ENCODE results near the gene PTPRT. TPM values are rescaled to one million over a fixed set of nuclear protein-coding genes. Genes with fewer than 3 reads are reported as not detected.

Gene PTPRT
- total RNA-seq = 1 to 10 TPM in 1 of 4 donors, under 1 TPM in 3; 0.57 to 2.0 (median 0.83) TPM

DNA sequence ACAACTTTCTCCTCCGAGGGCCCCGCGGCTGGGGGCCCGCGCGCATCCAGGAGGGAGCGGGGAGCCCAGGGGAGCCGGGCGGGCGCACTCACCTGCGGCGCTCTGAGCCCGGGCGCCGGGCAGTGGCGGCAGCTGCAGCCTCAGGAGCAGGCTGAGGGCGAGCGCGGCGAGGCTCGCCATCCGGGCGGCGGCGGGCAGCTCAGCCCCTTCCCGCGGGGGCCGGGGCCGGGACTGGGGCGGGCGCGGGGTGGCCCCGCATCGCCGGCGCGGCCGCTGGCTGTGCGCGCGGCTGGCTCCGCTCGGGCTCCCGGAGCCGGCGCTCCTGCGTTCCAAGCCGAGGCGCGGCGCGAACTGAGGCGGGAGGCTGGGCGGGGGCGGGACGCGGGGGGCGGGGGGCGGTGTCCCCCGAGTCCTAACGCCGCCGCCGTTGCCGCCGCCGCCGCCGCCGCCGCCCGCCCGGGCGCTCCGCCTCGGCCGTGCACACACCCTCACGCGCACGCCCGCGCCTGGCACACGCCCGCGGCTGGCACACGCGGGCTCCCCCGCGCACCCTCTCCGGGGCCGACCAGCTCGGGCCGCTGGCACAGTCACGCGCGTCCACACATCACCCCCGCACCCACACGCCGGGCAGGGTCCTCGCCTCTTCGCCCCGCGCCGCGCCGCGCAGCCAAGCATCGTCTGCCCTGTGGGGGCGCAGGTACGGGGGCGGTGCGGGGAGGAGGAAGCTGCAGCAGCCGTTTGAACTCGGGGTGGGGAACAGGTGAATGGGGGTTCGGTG, at the start of gene PTPRT:
TSS of gene PTPRT (minus strand) at position 353 of the 778 bp plus-strand sequence. CDS start at position 180, 173 bp downstream.
- TF ChIP-seq, protein P1, sequence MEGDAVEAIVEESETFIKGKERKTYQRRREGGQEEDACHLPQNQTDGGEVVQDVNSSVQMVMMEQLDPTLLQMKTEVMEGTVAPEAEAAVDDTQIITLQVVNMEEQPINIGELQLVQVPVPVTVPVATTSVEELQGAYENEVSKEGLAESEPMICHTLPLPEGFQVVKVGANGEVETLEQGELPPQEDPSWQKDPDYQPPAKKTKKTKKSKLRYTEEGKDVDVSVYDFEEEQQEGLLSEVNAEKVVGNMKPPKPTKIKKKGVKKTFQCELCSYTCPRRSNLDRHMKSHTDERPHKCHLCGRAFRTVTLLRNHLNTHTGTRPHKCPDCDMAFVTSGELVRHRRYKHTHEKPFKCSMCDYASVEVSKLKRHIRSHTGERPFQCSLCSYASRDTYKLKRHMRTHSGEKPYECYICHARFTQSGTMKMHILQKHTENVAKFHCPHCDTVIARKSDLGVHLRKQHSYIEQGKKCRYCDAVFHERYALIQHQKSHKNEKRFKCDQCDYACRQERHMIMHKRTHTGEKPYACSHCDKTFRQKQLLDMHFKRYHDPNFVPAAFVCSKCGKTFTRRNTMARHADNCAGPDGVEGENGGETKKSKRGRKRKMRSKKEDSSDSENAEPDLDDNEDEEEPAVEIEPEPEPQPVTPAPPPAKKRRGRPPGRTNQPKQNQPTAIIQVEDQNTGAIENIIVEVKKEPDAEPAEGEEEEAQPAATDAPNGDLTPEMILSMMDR (IDR thresholded peaks at IDR 0.05; ENCODE audit: low read depth) = no peak

DNA sequence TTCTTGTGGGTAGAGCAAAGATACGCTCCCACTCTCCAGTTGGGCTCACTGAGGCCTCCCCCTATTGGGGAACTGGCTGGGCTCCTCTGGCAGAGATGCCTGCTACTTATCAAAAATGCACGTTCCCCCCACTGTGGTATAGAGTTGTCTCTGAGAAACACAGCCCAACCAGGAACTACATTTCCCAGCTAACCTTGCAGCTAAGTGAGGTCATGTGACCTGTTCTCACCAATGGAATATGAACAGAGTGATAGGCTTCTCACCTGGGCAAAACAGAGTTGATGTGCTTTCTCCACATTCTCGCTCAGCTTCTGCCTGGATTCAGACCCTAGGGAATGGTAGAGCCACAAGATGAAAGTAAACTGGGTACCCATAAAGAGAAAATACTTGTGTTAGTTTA, 49.1 kb upstream of the PTPRT start:
- TF ChIP-seq, protein P1 (IDR thresholded peaks at IDR 0.05; ENCODE audit: low read depth) = no peak

DNA sequence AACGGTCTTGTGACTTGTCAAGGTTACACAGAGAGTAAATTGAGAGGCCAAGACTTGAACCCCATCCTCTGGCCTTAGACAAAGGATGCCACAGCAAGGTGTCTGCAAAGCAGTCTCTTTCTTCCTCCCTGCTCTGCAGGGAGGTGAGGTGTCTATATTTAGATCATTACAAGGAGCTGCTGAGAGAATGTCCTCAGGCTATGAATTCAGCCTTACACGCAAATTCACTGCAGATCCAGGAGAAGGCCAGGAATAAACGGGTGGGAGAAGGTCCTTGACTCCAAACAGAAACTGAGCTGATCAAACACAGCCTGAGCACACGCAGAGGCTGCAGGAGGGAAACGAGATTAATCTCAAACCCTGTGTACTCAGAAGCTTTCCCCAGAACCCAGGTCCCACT, 48.6 kb upstream of the PTPRT start:
- TF ChIP-seq, protein P1 (IDR thresholded peaks at IDR 0.05; ENCODE audit: low read depth) = no peak

DNA sequence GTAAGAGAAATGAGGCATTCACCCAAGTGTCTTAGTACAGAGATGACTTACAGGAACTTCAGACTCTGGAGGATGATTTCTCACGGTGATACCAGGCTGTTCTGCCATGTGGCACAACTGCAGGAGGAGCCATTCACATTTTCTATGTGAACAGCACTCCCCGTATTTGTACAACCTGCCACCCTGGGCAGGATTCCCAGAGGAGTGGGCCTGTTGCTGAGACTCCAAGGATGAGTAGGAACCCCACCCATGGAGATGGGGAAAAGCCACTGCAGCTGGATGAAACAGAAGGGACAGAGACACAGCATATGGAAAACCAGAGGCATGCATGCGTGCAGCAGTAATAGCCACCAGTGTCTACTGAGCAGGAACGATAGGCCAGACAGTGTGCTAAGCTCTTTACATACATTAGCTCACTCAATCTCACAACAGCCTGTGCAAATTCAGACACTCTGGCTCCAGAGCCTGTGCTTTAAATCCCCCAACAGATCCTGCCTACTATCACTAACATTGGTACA, 48.0 kb upstream of the PTPRT start:
- TF ChIP-seq, protein P1 (IDR thresholded peaks at IDR 0.05; ENCODE audit: low read depth) = no peak

DNA sequence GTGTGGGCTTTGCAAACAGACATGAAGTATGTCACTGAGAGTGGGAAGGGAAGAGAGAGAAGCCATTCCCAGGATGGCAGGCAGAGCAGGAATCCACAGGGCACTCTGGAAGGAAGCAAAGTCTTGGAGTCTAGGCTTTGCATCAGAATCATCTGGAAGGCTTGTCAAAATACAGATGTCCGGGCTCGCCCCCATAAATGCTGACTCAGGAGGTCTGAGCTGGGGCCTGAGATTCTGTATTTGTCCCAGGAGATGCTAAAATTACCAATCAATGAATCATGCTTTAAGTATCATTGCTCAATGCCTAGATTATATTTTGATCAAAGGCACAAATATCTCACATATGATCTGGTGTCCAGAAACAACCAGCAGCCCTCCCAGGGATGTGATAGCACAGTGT, 46.3 kb upstream of the PTPRT start:
- TF ChIP-seq, protein P1 (IDR thresholded peaks at IDR 0.05; ENCODE audit: low read depth) = no peak

DNA sequence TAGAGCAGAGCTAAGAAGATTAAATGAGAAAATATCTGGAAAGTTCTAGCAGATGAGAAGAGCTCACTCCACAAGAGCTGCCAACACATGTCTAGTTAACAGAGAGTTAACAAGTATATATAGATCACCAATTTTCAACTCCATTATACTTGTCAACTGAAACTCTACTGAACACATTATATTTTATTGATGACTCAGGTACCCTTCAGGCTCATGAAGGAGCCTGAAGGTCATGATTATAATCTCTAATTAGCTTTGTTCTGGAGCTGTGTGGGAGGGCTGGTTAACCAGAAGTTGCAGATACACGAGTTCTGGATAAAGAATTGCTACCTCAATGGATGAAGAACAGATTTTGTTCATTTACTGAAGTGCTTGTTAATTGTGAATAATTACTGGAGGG, 42.1 kb upstream of the PTPRT start:
- TF ChIP-seq, protein P1 (IDR thresholded peaks at IDR 0.05; ENCODE audit: low read depth) = no peak

DNA sequence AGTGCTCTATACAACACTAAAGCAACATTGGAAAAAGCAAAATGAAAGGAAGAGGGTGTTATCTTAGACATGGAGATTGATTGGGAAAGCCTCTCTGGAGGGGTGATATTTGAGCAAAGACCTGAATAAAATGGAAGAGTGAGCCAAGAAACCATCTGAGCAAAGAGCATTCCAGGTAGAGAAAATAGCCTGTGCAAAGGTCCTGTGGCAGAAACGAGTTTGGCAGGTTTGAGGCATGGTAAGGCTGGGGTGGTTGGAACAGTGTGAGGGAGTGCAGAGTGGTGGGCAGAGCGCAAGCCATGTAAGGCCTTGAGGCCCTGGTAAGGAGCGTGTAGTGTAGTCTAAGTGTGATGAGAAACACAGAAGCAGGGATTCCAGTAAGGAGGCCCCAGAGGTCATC, 40.0 kb upstream of the PTPRT start:
- TF ChIP-seq, protein P1 (IDR thresholded peaks at IDR 0.05; ENCODE audit: low read depth) = no peak
